Hepatocyte (in vitro differentiated cells): ENCODE data around the gene DYNC2LI1.

Source experiments
- EZH2 ChIP-seq: fragments of 200-600 bp; sonication (generic); IDR thresholded peaks from 2 replicates; pipeline ENCODE4 v1.6.1; 2016; ENCODE audit warnings: antibody characterized with exemption, mild to moderate bottlenecking, borderline replicate concordance
- TF ChIP-seq, protein P1 (sequence below): fragments of 200-600 bp; sonication (generic); IDR thresholded peaks from 2 replicates; pipeline ENCODE4 v1.5.1; 2016; ENCODE audit warnings: antibody characterized with exemption, mild to moderate bottlenecking; ENCODE audit not compliant: poor library complexity

DNA sequence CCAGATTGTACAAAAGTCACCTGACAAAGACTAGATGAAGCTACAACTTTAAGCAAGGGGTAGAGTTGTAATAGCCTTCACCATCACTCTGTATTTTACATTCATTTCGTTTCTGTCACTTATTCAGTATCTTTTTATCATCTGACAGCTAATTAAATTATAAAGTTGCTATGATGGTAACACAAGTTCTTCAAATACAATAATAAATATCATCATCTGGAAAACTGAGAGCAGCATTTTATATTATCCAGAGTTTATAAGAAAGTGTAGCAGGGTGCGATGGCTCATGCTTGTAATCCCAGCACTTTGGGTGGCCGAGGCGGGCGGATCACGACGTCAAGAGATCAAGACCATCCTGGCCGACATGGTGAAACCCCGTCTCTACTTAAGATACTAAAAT lies 21.1 kb downstream of the DYNC2LI1 start:
- TF ChIP-seq, protein P1, sequence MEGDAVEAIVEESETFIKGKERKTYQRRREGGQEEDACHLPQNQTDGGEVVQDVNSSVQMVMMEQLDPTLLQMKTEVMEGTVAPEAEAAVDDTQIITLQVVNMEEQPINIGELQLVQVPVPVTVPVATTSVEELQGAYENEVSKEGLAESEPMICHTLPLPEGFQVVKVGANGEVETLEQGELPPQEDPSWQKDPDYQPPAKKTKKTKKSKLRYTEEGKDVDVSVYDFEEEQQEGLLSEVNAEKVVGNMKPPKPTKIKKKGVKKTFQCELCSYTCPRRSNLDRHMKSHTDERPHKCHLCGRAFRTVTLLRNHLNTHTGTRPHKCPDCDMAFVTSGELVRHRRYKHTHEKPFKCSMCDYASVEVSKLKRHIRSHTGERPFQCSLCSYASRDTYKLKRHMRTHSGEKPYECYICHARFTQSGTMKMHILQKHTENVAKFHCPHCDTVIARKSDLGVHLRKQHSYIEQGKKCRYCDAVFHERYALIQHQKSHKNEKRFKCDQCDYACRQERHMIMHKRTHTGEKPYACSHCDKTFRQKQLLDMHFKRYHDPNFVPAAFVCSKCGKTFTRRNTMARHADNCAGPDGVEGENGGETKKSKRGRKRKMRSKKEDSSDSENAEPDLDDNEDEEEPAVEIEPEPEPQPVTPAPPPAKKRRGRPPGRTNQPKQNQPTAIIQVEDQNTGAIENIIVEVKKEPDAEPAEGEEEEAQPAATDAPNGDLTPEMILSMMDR: no peak
- no peak for TF ChIP-seq EZH2
